ENCODE results near the gene GPBP1L1. TPM values are rescaled to one million over a fixed set of nuclear protein-coding genes. Genes with fewer than 3 reads are reported as not detected.

GPBP1L1 gene
- polyA plus RNA-seq, 1 donor (not counting 4 experiments of a cell fraction or from before 2014, with no cell fraction given) = 64.1 TPM

DNA sequence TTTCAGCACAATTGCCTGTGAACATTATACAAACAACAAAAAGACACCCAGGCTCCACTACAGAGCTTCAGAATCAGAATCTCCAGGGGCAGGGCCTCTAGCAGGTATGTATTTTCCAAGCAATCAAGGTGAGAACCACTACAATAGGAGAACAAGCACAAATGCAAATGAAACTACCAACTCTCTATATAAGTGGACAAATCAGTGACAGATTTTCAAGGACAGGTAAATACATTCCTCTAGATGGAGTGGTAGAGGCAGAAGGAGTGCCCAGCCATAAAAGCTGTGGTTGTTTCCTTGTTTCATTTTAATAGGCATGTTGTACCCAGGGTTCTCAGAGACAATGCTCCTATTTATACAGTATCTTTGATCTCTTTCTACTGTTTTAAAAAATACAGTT lies 42.4 kb downstream of the GPBP1L1 start:
- Histone ChIP-seq H3K4me2 (ENCODE audit: control insufficient read depth, extremely low read depth, insufficient read depth, low read depth, low read length) (no peak overlapping the region), H3K4me1 (ENCODE audit: control insufficient read depth, extremely low read depth, insufficient read depth, low read length) (no peaks in the 10 kb centered on the region), H3K79me2 (ENCODE audit: control insufficient read depth, insufficient read depth, low read length) (peaks cover 4% of the 10 kb centered on the region), H3K27me3 (ENCODE audit: control insufficient read depth, extremely low read depth, insufficient read depth, low read length) (no peaks in the 10 kb centered on the region), H3K9ac (ENCODE audit: control insufficient read depth, extremely low read depth, insufficient read depth, low read length) (no peak overlapping the region), H3K9me1 (ENCODE audit: control insufficient read depth, extremely low read depth, insufficient read depth, low read length) (no peaks in the 10 kb centered on the region), H4K20me1 (ENCODE audit: control insufficient read depth, extremely low read depth, insufficient read depth, low read length) (no peaks in the 10 kb centered on the region), H3K36me3 (ENCODE audit: control insufficient read depth in 2 of 2, extremely low read depth in 1 of 2, insufficient read depth in 2 of 2, low read length in 2 of 2) (peaks cover 20 to 37% of the 10 kb centered on the region in 2 experiments), H3K27ac (ENCODE audit: control insufficient read depth, insufficient read depth, low read length) (no peak overlapping the region), H3K9me3 (ENCODE audit: control insufficient read depth, low read depth, low read length) (no peaks in the 10 kb centered on the region), H3K4me3 (ENCODE audit: control insufficient read depth in 2 of 3, extremely low read depth in 1 of 3, insufficient read depth in 2 of 3, low read depth in 1 of 3, low read length in 3 of 3) (no peak overlapping the region), H2AFZ (ENCODE audit: control insufficient read depth, low read length) (no peak overlapping the region)
- DNase-seq (ENCODE audit: low read depth, low spot score) (no peak), FAIRE-seq (no peak)
- TF ChIP-seq EZH2 (IDR thresholded peaks at IDR 0.05; ENCODE audit: low read length) = no peak
- TF ChIP-seq, protein P1, sequence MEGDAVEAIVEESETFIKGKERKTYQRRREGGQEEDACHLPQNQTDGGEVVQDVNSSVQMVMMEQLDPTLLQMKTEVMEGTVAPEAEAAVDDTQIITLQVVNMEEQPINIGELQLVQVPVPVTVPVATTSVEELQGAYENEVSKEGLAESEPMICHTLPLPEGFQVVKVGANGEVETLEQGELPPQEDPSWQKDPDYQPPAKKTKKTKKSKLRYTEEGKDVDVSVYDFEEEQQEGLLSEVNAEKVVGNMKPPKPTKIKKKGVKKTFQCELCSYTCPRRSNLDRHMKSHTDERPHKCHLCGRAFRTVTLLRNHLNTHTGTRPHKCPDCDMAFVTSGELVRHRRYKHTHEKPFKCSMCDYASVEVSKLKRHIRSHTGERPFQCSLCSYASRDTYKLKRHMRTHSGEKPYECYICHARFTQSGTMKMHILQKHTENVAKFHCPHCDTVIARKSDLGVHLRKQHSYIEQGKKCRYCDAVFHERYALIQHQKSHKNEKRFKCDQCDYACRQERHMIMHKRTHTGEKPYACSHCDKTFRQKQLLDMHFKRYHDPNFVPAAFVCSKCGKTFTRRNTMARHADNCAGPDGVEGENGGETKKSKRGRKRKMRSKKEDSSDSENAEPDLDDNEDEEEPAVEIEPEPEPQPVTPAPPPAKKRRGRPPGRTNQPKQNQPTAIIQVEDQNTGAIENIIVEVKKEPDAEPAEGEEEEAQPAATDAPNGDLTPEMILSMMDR (optimal IDR thresholded peaks at IDR 0.05 in 1 of 3, IDR thresholded peaks at IDR 0.05 in 1 of 3, conservative IDR thresholded peaks at IDR 0.05 in 1 of 3; ENCODE audit: extremely low read depth in 1 of 3, insufficient read depth in 2 of 3, low read length in 3 of 3) = peak in 2 of 3 experiments; percentile 15 to 29
- dilution Hi-C loops (cut with MboI; ENCODE audit: extremely low pct_ligation_motif_present, low sequenced_read_pairs) = no loop called here

DNA sequence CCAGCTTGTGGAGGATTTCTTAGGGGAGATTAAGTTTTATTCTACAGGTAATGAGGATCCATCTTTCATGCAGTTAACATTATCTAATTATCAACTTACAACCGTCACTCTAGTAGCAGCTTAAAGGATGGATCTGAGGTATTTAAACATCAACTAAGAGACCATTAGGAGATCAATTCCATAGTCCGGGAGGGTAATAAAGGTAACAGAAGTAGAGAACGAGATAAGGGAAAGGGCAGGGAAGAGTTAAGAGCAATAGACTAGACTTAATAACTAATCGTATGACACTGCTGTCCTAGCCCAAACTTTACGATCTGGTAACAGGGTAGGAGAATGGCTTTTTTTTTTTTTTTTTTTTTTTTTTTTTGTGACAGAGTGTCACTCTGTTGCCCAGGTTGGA lies 43.0 kb downstream of the GPBP1L1 start:
- dilution Hi-C loops (cut with MboI; ENCODE audit: extremely low pct_ligation_motif_present, low sequenced_read_pairs) = no loop called here
- peaks cover 4% of the 10 kb centered on the region for H3K79me2 ChIP-seq (ENCODE audit: control insufficient read depth, insufficient read depth, low read length)
- DNase-seq (ENCODE audit: low read depth, low spot score) (no peak), FAIRE-seq (no peak)
- H3K9me3 ChIP-seq (ENCODE audit: control insufficient read depth, low read depth, low read length) = no peaks in the 10 kb centered on the region
- no peak for TF ChIP-seq EZH2 (IDR thresholded peaks at IDR 0.05; ENCODE audit: low read length)
- TF ChIP-seq, protein P1 (optimal IDR thresholded peaks at IDR 0.05 in 1 of 3, IDR thresholded peaks at IDR 0.05 in 1 of 3, conservative IDR thresholded peaks at IDR 0.05 in 1 of 3; ENCODE audit: extremely low read depth in 1 of 3, insufficient read depth in 2 of 3, low read length in 3 of 3) = no peak
- H3K9ac ChIP-seq (ENCODE audit: control insufficient read depth, extremely low read depth, insufficient read depth, low read length) = no peak overlapping the region
- H3K36me3 ChIP-seq (ENCODE audit: control insufficient read depth in 2 of 2, extremely low read depth in 1 of 2, insufficient read depth in 2 of 2, low read length in 2 of 2) = peaks cover 18 to 40% of the 10 kb centered on the region in 2 experiments
- no peak overlapping the region for H3K4me2 ChIP-seq (ENCODE audit: control insufficient read depth, extremely low read depth, insufficient read depth, low read depth, low read length)
- no peaks in the 10 kb centered on the region for H3K27me3 ChIP-seq (ENCODE audit: control insufficient read depth, extremely low read depth, insufficient read depth, low read length)
- no peaks in the 10 kb centered on the region for H3K9me1 ChIP-seq (ENCODE audit: control insufficient read depth, extremely low read depth, insufficient read depth, low read length)
- H3K27ac ChIP-seq (ENCODE audit: control insufficient read depth, insufficient read depth, low read length) = no peak overlapping the region
- no peaks in the 10 kb centered on the region for H3K4me1 ChIP-seq (ENCODE audit: control insufficient read depth, extremely low read depth, insufficient read depth, low read length)
- H3K4me3 ChIP-seq (ENCODE audit: control insufficient read depth in 2 of 3, extremely low read depth in 1 of 3, insufficient read depth in 2 of 3, low read depth in 1 of 3, low read length in 3 of 3) = no peak overlapping the region
- no peaks in the 10 kb centered on the region for H4K20me1 ChIP-seq (ENCODE audit: control insufficient read depth, extremely low read depth, insufficient read depth, low read length)
- no peak overlapping the region for H2AFZ ChIP-seq (ENCODE audit: control insufficient read depth, low read length)
